Retinal pigment epithelial cell (primary cell): ENCODE measurements around the gene CHST9.

Experiments used
- DNase-seq: peaks from one replicate; pipeline ENCODE4 v3.0.0-alpha.2; 2010; ENCODE audit warnings: low read depth
- H3K4me3 ChIP-seq: 2 replicates; pipeline ENCODE4 v1.5.1; 2011; ENCODE audit warnings: mild to moderate bottlenecking, low read length, control low read depth, moderate library complexity
- CTCF ChIP-seq: conservative IDR thresholded peaks from 2 replicates; pipeline ENCODE4 v1.5.1; 2011; ENCODE audit warnings: low read depth, low read length, control low read depth, inconsistent platforms

CHST9 gene

GRCh38 chr18:26863921-26864497 lies 321.1 kb downstream of the CHST9 start:
- DNase-seq = no peak
- no peak for TF ChIP-seq CTCF
- no peak overlapping the region for H3K4me3 ChIP-seq

GRCh38 chr18:26863122-26863879 lies 321.8 kb downstream of the CHST9 start:
- peak overlapping the region; percentile 37 for H3K4me3 ChIP-seq
- no peak for TF ChIP-seq CTCF
- no peak for DNase-seq

- DNase-seq = no peak
- no peak overlapping the region for H3K4me3 ChIP-seq
- no peak for TF ChIP-seq CTCF
Measured at GRCh38 chr18:26862084-26862483, 323.0 kb downstream of the CHST9 start.
